Omental fat pad (tissue), 4 donors: ENCODE results near the gene DSN1. TPM values are rescaled to one million over a fixed set of nuclear protein-coding genes. Genes with fewer than 3 reads are reported as not detected.
"Not testable (repeated sequence)": the region's sequence is repeated elsewhere in the genome, so short reads cannot be mapped to it uniquely, and the experiment has no call there.

Experiments used
- ATAC-seq: fragments of 150-250 bp; one replicate; pipeline ENCODE4 v1.9.1; 2016; ENCODE audit warnings: mild to moderate bottlenecking, moderate library complexity; ENCODE audit not compliant: low FRiP score
- DNase-seq: peaks from one replicate; pipeline ENCODE4 v3.0.0-alpha.2; 2019; ENCODE audit warnings: low spot score
- total RNA-seq, 4 donors: library from RNA; depleted of rRNA; stranded (reverse); fragments of >200 nt; gene quantifications; one replicate each; pipeline ENCODE4 v1.1.0, GENCODE V29; 2016
- TF ChIP-seq, protein P1 (sequence below), 3 donors: fragments of 450-650 bp; IDR thresholded peaks; one replicate each; pipeline ENCODE4 v1.5.1; 2016 to 2017; ENCODE audit warnings: antibody characterized with exemption in 3 of 3, mild to moderate bottlenecking in 3 of 3, moderate library complexity in 2 of 3

The DSN1 gene
- total RNA-seq, 4 donors from 2014 or later, result 4.5 to 13.9 (median 5.0) TPM

DNA sequence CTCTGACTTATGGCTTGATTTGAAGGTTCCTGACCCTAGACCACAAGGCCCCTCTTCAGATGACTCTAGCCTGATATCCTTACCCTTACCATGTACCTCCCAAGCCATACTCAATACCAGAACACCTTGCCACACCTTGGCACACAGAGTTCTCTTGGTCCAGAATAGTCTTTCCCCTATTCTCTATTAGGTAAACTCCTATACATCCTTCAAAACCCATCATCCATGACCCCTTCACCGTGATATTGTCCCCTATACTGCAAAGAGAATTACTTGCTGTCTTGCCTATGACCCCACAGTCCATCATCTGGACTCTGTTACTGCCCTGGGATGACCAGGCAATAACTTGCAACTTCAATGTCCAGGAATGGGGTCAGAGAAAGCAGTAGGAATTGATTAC, 31.8 kb upstream of the DSN1 start:
- no peak for DNase-seq
- ATAC-seq, result no peak
- TF ChIP-seq, protein P1, sequence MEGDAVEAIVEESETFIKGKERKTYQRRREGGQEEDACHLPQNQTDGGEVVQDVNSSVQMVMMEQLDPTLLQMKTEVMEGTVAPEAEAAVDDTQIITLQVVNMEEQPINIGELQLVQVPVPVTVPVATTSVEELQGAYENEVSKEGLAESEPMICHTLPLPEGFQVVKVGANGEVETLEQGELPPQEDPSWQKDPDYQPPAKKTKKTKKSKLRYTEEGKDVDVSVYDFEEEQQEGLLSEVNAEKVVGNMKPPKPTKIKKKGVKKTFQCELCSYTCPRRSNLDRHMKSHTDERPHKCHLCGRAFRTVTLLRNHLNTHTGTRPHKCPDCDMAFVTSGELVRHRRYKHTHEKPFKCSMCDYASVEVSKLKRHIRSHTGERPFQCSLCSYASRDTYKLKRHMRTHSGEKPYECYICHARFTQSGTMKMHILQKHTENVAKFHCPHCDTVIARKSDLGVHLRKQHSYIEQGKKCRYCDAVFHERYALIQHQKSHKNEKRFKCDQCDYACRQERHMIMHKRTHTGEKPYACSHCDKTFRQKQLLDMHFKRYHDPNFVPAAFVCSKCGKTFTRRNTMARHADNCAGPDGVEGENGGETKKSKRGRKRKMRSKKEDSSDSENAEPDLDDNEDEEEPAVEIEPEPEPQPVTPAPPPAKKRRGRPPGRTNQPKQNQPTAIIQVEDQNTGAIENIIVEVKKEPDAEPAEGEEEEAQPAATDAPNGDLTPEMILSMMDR (IDR thresholded peaks at IDR 0.05), result no peak

DNA sequence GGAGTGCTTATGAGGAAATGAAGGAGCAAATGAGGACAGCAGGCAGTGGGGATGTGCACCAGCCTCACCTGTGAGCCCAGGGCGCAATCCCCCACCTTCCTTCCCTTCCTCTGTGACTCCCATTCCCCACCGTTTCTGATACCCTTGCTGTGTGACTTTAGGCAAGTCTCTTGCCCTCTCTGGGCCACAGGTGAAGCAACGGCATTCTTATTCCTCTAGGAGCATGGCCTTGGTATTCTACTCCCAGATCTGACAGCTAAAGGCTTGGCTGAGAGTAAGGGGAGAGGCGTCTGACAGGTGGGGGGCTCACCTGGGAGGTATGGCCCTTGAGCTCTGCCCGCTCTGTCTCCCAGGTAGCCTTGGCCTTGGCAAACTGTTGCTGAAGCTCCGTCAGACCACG, 30.9 kb upstream of the DSN1 start:
- TF ChIP-seq, protein P1 (IDR thresholded peaks at IDR 0.05), result no peak
- DNase-seq (no peak), ATAC-seq (no peak)

DNA sequence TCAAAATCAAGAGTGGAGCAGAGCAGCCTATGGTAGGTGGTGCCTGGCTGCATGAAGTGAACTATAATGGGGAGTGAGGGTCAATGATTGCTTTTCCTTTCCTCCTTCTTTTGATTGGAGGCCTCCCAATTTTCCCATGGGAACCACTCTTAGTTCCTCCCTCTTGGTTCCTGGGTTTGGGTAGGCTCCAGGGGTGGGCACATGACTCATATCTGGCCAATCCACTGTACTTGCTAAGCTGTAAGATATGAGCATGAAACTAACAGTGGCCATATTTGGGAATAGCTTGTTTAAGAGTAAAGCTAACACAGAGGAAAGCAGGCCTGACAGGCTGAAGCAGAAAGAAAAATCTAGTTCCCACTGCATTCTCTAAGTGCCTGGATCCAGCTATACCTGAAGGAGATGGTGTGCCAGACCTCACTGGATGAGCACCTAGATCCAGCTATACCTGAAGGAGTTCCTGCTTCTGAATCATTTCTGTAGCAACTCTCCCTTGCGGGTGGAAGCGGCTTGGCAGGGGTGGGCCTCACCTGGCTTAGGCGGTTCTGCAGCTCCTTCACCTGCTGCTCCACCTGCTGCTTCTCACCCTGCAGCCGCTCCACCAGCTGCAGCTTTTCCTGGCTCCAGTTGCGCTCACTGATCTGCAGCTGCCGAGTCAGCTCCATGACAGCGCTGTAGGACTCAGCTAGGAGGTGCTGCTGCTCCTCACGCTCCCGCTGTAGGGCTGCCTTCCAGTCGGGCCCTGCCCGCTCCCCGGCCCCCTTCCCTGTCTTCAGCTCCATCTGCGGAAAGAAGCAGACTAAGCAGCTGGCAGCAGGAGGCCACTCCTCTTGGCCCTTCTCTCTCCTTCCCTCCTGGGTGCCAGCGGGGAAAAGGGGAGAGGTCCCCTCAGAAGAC, 29.0 kb upstream of the DSN1 start:
- no peak for ATAC-seq
- no peak for DNase-seq
- TF ChIP-seq, protein P1 (IDR thresholded peaks at IDR 0.05), result no peak

DNA sequence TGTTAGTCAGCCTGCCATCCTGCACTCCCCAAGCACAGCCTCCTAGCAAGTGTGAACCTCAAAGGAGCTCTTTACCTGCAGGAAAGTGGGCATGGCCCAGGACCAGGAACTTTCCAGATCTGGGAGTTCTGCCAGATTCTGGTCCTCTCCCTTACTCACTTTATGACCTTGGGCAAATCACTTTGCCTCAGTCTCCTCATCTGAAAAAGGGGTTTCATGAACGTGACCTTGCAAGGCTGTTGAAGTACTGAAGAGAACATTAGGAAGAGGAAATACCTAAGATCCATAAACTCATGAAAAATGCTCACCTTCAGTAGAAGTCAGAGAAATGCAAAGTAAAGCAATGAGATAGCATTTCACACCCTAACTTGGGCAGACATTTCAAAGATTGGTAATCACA, 26.8 kb upstream of the DSN1 start:
- ATAC-seq (no peak), DNase-seq (no peak)
- TF ChIP-seq, protein P1 (IDR thresholded peaks at IDR 0.05), result no peak

DNA sequence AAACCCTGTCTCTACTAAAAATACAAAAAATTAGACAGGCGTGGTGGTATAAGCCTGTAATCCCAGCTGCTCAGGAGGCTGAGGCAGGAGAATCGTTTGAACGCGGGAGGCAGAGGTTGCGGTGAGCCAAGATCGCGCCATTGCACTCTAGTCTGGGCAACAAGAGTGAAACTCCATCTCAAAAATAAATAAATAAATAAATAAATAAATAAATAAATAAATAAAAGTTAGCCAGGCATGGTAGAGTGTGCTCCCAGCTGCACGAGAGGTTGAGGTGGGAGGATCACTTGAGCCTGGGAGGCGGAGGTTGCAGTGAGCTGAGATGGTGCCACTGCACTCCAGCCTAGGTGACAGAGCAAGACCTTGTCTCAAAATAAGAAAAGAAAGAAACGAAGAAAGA, 25.8 kb upstream of the DSN1 start:
- not testable (repeated sequence) for DNase-seq, ATAC-seq

DNA sequence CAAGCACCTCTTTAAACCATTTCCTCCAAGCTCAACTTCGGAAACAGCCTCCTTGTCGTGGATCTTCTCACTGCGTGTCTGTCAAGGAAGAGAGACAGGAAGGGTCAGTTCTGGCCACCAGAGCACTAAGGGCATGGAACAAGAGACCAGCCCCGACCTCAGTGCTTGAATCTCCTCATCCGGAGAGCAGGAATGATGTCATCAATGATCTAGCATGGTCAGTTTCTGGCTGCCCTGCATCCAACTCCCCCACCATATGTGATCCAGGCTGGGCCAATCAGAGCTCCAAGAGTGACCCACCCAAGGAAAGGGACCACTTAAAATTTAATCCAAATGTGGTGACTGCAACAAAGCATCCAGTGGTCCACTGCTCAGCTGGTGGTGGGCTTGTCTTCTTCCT, 23.3 kb upstream of the DSN1 start:
- TF ChIP-seq, protein P1 (IDR thresholded peaks at IDR 0.05), result no peak
- DNase-seq, result no peak
- no peak for ATAC-seq

DNA sequence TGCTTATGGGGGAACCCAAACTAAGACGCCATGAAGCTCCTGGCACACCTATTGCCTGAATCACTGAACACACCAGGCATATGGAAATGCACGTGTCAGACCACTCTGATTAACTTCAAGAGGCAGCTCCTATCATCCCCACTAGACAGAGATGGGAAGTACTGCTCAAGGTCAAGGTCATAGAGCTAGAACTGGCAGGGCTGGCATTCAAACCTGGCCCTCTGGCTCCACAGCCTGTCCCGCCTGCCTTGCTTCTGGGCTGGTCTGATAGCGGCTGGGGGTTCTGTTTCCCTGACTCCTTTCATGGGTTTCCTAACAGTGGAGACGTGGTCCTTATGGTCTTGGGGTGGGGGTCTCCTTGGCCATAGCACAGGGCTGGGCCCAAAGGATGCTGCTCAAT, 22.6 kb upstream of the DSN1 start:
- TF ChIP-seq, protein P1 (IDR thresholded peaks at IDR 0.05), result no peak
- DNase-seq (no peak), ATAC-seq (no peak)
